Thyroid gland (tissue), 4 donors: ENCODE results near the gene PLXDC2. TPM values are rescaled to one million over a fixed set of nuclear protein-coding genes. Genes with fewer than 3 reads are reported as not detected.

Experiments
- DNase-seq, 2 donors: peaks; one replicate each; pipeline ENCODE4 v3.0.0-alpha.2; 2019
- H3K27ac ChIP-seq, 3 donors: fragments of 200-600 bp; sonication (generic); 1 replicate in 2 of 3; 2 replicates in 1 of 3; pipeline ENCODE4 v1.5.1; 2016 to 2019; ENCODE audit warnings: mild to moderate bottlenecking in 1 of 3, moderate library complexity in 1 of 3
- H3K27me3 ChIP-seq: fragments of 200-600 bp; sonication (generic); one replicate; pipeline ENCODE4 v1.5.1; 2019
- H3K36me3 ChIP-seq, 2 donors: fragments of 200-600 bp; sonication (generic); one replicate each; pipeline ENCODE4 v1.5.1; 2016 to 2019
- H3K4me1 ChIP-seq, 2 donors: fragments of 200-600 bp; sonication (generic); one replicate each; pipeline ENCODE4 v1.5.1; 2017 to 2019
- H3K4me3 ChIP-seq, 3 donors: fragments of 200-600 bp; sonication (generic); replicated peaks in 1 of 3; 1 replicate in 2 of 3; 2 replicates in 1 of 3; pipeline ENCODE4 v1.5.1; 2016; ENCODE audit warnings: mild to moderate bottlenecking in 1 of 3
- H3K9me3 ChIP-seq: fragments of 200-600 bp; sonication (generic); one replicate; pipeline ENCODE4 v1.5.1; 2017
- CTCF ChIP-seq, 6 experiments: fragments of 200-600 bp in 3 of 6; fragments of 450-650 bp in 3 of 6; sonication (generic) in 3 of 6; IDR thresholded peaks; one replicate each; pipeline ENCODE4 v1.5.1; 2016 to 2019; ENCODE audit warnings: antibody characterized with exemption in 6 of 6, mild to moderate bottlenecking in 2 of 6, inconsistent platforms in 1 of 6, moderate library complexity in 1 of 6
- POLR2A ChIP-seq, 2 donors: fragments of 450-650 bp; IDR thresholded peaks; one replicate each; pipeline ENCODE4 v1.6.1; 2017; ENCODE audit warnings: antibody characterized with exemption in 2 of 2, mild to moderate bottlenecking in 2 of 2, moderate library complexity in 1 of 2
- WGBS, 2 donors: methylation state at CpG; one replicate each; pipeline ENCODE4 v1.1.5; 2017; 5-methylcytosine and 5-hydroxymethylcytosine counted together
- intact Hi-C: fragments of 100-400 bp; cut with DNase I; formaldehyde crosslinking; loops from one replicate; pipeline ENCODE4 v1.15.1; 2023
- total RNA-seq, 4 donors: library from RNA; depleted of rRNA; stranded (reverse); fragments of >200 nt; gene quantifications; one replicate each; pipeline ENCODE4 v1.2.3, GENCODE V29; 2016

PLXDC2 gene
- total RNA-seq, 4 donors from 2014 or later: 44.6 to 91.0 (median 47.6) TPM

- Histone ChIP-seq H3K4me1 (no peaks in the 10 kb centered on the region), H3K36me3 (no peaks in the 10 kb centered on the region), H3K4me3 (no peak overlapping the region), H3K9me3 (no peaks in the 10 kb centered on the region), H3K27ac (no peak overlapping the region), H3K27me3 (no peaks in the 10 kb centered on the region)
- 96 to 98% methylated on average over 1 of the region's 1 CpG for WGBS, 2 donors
- no peak for DNase-seq
- intact Hi-C loops: no loop called here
- TF ChIP-seq CTCF (IDR thresholded peaks at IDR 0.05) (no peak), POLR2A (IDR thresholded peaks at IDR 0.05) (no peak)
These were observed 289.7 kb downstream of the PLXDC2 start for GRCh38 chr10:20105931-20106330.

DNA sequence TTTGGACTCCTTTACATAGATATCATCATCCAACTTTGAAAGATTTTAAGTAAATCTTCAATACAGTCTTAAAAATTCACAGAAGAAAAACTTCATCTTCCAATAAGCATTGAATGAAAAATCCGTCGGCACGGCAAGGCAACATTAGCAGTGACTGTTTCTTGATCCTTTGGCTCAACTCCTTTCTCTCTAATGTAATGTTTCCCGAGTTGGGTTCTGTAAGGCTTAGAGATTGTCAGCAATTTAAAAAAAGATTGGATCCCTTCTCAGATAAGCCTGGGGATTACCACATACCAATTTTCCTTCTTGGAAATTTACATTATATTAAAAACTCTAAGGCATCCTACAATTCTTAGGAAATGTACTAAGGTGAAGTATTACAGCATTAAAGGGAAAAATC lies 291.8 kb downstream of the PLXDC2 start:
- H3K27ac ChIP-seq: no peak overlapping the region
- no peaks in the 10 kb centered on the region for H3K4me1 ChIP-seq
- 84 to 88% methylated on average over 4 of the region's 4 CpGs for WGBS, 2 donors
- H3K27me3 ChIP-seq: no peaks in the 10 kb centered on the region
- intact Hi-C loops: no loop called here
- H3K4me3 ChIP-seq: no peak overlapping the region
- H3K9me3 ChIP-seq: no peaks in the 10 kb centered on the region
- TF ChIP-seq POLR2A (IDR thresholded peaks at IDR 0.05) (no peak), CTCF (IDR thresholded peaks at IDR 0.05) (no peak)
- no peak for DNase-seq
- no peaks in the 10 kb centered on the region for H3K36me3 ChIP-seq

GRCh38 chr10:20109613-20110012 lies 293.4 kb downstream of the PLXDC2 start:
- H3K4me1 ChIP-seq: no peaks in the 10 kb centered on the region
- no peak for DNase-seq
- intact Hi-C loops: no loop called here
- H3K27me3 ChIP-seq: no peaks in the 10 kb centered on the region
- no peaks in the 10 kb centered on the region for H3K9me3 ChIP-seq
- H3K36me3 ChIP-seq: no peaks in the 10 kb centered on the region
- no peak for TF ChIP-seq CTCF (IDR thresholded peaks at IDR 0.05)
- no peak overlapping the region for H3K27ac ChIP-seq
- H3K4me3 ChIP-seq: no peak overlapping the region
- 73 to 77% methylated on average over 4 of the region's 4 CpGs for WGBS, 2 donors

- Histone ChIP-seq H3K27ac (no peak overlapping the region), H3K9me3 (no peaks in the 10 kb centered on the region), H3K4me1 (no peaks in the 10 kb centered on the region), H3K36me3 (no peaks in the 10 kb centered on the region), H3K4me3 (no peak overlapping the region), H3K27me3 (no peaks in the 10 kb centered on the region)
- intact Hi-C loops: no loop called here
- DNase-seq: no peak
- TF ChIP-seq POLR2A (IDR thresholded peaks at IDR 0.05) (no peak), CTCF (IDR thresholded peaks at IDR 0.05) (no peak)
- WGBS, 2 donors: 80 to 82% methylated on average over 7 of the region's 7 CpGs
These were observed 294.2 kb downstream of the PLXDC2 start for GRCh38 chr10:20110125-20111100.

GRCh38 chr10:20114179-20114578 lies 297.9 kb downstream of the PLXDC2 start:
- DNase-seq: no peak
- Histone ChIP-seq H3K27ac (no peak overlapping the region), H3K27me3 (no peaks in the 10 kb centered on the region), H3K4me1 (no peaks in the 10 kb centered on the region), H3K36me3 (no peaks in the 10 kb centered on the region), H3K4me3 (no peak overlapping the region), H3K9me3 (no peaks in the 10 kb centered on the region)
- intact Hi-C loops: no loop called here
- TF ChIP-seq CTCF (IDR thresholded peaks at IDR 0.05) (no peak), POLR2A (IDR thresholded peaks at IDR 0.05) (no peak)
- WGBS, 2 donors: 80 to 88% methylated on average over 5 of the region's 5 CpGs
